GM13977 (cell line): Measurements from ENCODE around the gene PMM1.
"Not testable (repeated sequence)": the region's sequence is repeated elsewhere in the genome, so short reads cannot be mapped to it uniquely, and the experiment has no call there.

ENCODE experiments used
- DNase-seq: peaks from one replicate; pipeline ENCODE4 v3.0.0; 2012; ENCODE audit warnings: low spot score
- CTCF ChIP-seq: IDR thresholded peaks from 2 replicates; pipeline ENCODE4 v1.5.1; 2012; ENCODE audit warnings: mild to moderate bottlenecking, control low read depth; ENCODE audit not compliant: insufficient read depth; ENCODE audit errors: extremely low read depth, missing control alignments
- in situ Hi-C: fragments of 300-500 bp; cut with MboI; formaldehyde crosslinking; loops from one replicate; pipeline ENCODE4 v1.12.0; 2022; ENCODE audit warnings: low sequenced_read_pairs, low pct_unique_long_range_greater_than_20kb, mixed read lengths, inconsistent platforms; ENCODE audit not compliant: unreplicated experiment

Gene PMM1

GRCh38 chr22:41596776-41597634 is 7.4 kb upstream of the PMM1 start:
- no peak for DNase-seq
- in situ Hi-C loops, result no loop called here
- peak; percentile 77 for TF ChIP-seq CTCF

- no peak for DNase-seq
- in situ Hi-C loops, result no loop called here
- no peak for TF ChIP-seq CTCF
Measured at GRCh38 chr22:41595703-41596102, 6.1 kb upstream of the PMM1 start.

DNA sequence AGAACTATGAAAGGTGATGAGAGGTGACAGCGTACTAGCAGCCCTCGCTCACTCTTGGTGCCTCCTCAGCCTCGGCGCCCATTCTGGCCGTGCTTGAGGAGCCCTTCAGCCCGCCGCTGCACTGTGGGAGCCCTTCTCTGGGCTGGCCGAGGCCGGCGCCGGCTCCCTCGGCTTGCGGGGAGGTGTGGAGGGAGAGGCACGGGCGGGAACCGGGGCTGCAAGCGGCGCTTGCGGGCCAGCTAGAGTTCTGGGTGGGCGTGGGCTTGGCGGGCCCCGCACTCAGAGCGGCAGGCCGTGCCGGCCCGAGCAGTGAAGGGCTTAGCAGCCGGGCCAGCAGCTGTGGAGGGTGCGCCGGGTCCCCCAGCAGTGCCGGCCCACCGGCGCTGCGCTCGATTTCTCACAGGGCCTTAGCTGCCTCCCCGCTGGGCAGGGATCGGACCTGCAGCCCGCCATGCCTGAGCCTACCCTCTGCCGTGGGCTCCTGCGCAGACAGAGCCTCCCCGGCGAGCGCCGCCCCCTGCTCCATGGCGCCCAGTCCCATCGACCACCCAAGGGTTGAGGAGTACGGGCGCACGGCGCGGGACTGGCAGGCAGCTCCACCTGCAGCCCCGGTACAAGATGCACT is 3.8 kb upstream of the PMM1 start:
- in situ Hi-C loops, result not testable (repeated sequence)

DNA sequence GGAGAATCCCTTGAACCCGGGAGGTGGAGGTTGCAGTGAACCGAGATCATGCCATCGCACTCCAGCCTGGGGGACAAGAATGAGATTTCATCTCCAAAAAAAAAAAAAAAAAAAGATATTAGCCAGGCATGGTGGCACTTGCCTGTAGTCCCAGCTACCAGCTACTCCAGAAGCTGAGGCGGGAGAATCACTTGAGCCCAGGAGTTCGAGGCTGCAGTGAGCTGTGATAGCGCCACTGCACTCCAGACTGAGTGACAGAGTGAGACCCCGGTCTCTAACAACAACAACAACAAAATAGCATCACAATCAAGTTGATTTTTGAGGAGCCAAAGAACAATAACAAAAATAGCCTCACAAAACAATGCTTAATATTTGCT is 2.3 kb downstream of the PMM1 start:
- in situ Hi-C loops, result no loop called here
- DNase-seq, result no peak
- TF ChIP-seq CTCF, result no peak

More for the DNA sequence above, 3.8 kb upstream of the PMM1 start:
- DNase-seq, result not testable (repeated sequence)

- no peak for TF ChIP-seq CTCF
- no peak for DNase-seq
- in situ Hi-C loops, result no loop called here
Measured at GRCh38 chr22:41585898-41586297, 3.7 kb downstream of the PMM1 start.

DNA sequence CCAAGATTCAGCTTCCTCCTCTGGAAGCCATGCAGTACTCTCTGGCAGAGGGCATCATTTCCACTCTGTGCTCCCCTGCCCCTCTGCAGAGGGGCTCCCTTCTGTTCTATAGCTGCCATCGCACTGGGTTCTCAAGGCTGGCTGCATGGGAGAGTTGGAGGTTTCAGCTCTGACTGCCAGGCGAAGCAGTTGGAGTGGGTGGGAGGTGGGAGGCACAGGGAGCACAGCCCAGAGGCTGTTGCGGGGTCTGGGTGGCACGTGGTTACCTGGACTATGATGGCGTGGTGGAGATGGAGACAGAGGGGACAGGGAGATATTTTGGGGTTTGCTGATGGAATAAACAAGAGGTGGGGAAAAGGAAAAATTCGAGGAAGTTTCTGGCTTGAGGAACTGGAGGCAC is 4.8 kb downstream of the PMM1 start:
- no peak for TF ChIP-seq CTCF
- no peak for DNase-seq
- in situ Hi-C loops, result no loop called here

- no peak for DNase-seq
- in situ Hi-C loops, result no loop called here
- TF ChIP-seq CTCF, result no peak
Measured at GRCh38 chr22:41582694-41583093, 6.9 kb downstream of the PMM1 start.
